Thyroid gland (tissue), 4 donors: ENCODE measurements around the gene PSMD8.

Experiments
- CTCF ChIP-seq, 6 experiments: fragments of 200-600 bp in 3 of 6; fragments of 450-650 bp in 3 of 6; sonication (generic) in 3 of 6; IDR thresholded peaks; one replicate each; pipeline ENCODE4 v1.5.1; 2016 to 2019; ENCODE audit warnings: antibody characterized with exemption in 6 of 6, mild to moderate bottlenecking in 2 of 6, inconsistent platforms in 1 of 6, moderate library complexity in 1 of 6
- POLR2A ChIP-seq, 2 donors: fragments of 450-650 bp; IDR thresholded peaks; one replicate each; pipeline ENCODE4 v1.6.1; 2017; ENCODE audit warnings: antibody characterized with exemption in 2 of 2, mild to moderate bottlenecking in 2 of 2, moderate library complexity in 1 of 2

GRCh38 chr19:38362076-38362945 lies 12.1 kb upstream of the PSMD8 start:
- TF ChIP-seq CTCF (IDR thresholded peaks at IDR 0.05) (no peak), POLR2A (IDR thresholded peaks at IDR 0.05) (no peak)
